T-cell (primary cell): ENCODE measurements around the gene SSR4. TPM values are rescaled to one million over a fixed set of nuclear protein-coding genes. Genes with fewer than 3 reads are reported as not detected.

Experiments used
- ATAC-seq, 4 experiments: fragments of 200-7000 bp in 3 of 4; fragments of 150-1000 bp in 1 of 4; cut with Tn5 transposase; replicated peaks in 1 of 4; 1 replicate in 3 of 4; 2 replicates in 1 of 4; pipeline ENCODE4 v1.10.0; 2021; ENCODE audit warnings: moderate library complexity in 3 of 4, mild to moderate bottlenecking in 2 of 4, moderate number of reproducible peaks in 1 of 4
- CTCF ChIA-PET, 2 donors: fragments of 300-600 bp; sonication (Branson Sonifier 250); formaldehyde crosslinking; loops; one replicate each; lab custom pipeline; 2022; ENCODE audit warnings: antibody characterized with exemption in 2 of 2; lab: Charles Lee
- POLR2A ChIA-PET, 2 donors: fragments of 300-600 bp; sonication (Branson Sonifier 250); formaldehyde crosslinking; loops; one replicate each; lab custom pipeline; 2022; ENCODE audit warnings: antibody characterized with exemption in 2 of 2; lab: Charles Lee
- DNase-seq, 35 experiments: peaks; one replicate each; pipeline versions ENCODE4 v3.0.0 to v3.0.0-alpha.2; 2013 to 2023
- H3K27ac ChIP-seq: one replicate; pipeline ENCODE4 v1.5.1; 2013; ENCODE audit warnings: low read length
- H3K27me3 ChIP-seq, 2 experiments: replicated peaks in 1 of 2; 1 replicate in 1 of 2; 2 replicates in 1 of 2; pipeline versions ENCODE4 v1.6.1 to v1.7.0; 2013; ENCODE audit warnings: low read length in 1 of 2, mixed read lengths in 1 of 2; ENCODE audit not compliant: control insufficient read depth in 2 of 2, insufficient read depth in 2 of 2; ENCODE audit errors: extremely low read depth in 1 of 2
- H3K36me3 ChIP-seq, 2 donors: 1 replicate in 1 of 2; 2 replicates in 1 of 2; pipeline versions ENCODE4 v1.6.1 to v1.7.0; 2013; ENCODE audit warnings: low read length in 1 of 2; ENCODE audit not compliant: control insufficient read depth in 2 of 2, insufficient read depth in 1 of 2; ENCODE audit errors: extremely low read depth in 1 of 2
- H3K4me1 ChIP-seq, 2 experiments: 1 replicate in 1 of 2; 2 replicates in 1 of 2; pipeline versions ENCODE4 v1.6.1 to v1.7.0; 2013; ENCODE audit warnings: low read length in 2 of 2, mixed read lengths in 1 of 2; ENCODE audit not compliant: insufficient read depth in 2 of 2, control insufficient read depth in 1 of 2; ENCODE audit errors: extremely low read depth in 1 of 2
- H3K4me3 ChIP-seq, 2 donors: 1 replicate in 1 of 2; 2 replicates in 1 of 2; pipeline versions ENCODE4 v1.5.1 to v1.7.0; 2013; ENCODE audit warnings: mild to moderate bottlenecking in 2 of 2, low read length in 1 of 2, moderate library complexity in 1 of 2; ENCODE audit not compliant: control insufficient read depth in 1 of 2; ENCODE audit errors: extremely low read depth in 1 of 2
- H3K9me3 ChIP-seq: 2 replicates; pipeline ENCODE4 v1.7.0; 2013
- H3K27ac Mint-ChIP-seq, 2 donors: one replicate each; pipeline ENCODE4 v1.8.0; 2020 to 2021; ENCODE audit warnings: mild to moderate bottlenecking in 2 of 2, mixed read lengths in 2 of 2
- H3K27me3 Mint-ChIP-seq, 2 donors: one replicate each; pipeline ENCODE4 v1.8.0; 2021 to 2022; ENCODE audit warnings: mixed read lengths in 2 of 2
- H3K36me3 Mint-ChIP-seq: one replicate; pipeline ENCODE4 v1.8.0; 2021; ENCODE audit warnings: mixed read lengths
- H3K4me1 Mint-ChIP-seq, 3 donors: one replicate each; pipeline ENCODE4 v1.8.0; 2020 to 2022; ENCODE audit warnings: mixed read lengths in 3 of 3, mild to moderate bottlenecking in 1 of 3
- H3K4me3 Mint-ChIP-seq, 3 donors: one replicate each; pipeline ENCODE4 v1.8.0; 2020 to 2022; ENCODE audit warnings: mild to moderate bottlenecking in 3 of 3, mixed read lengths in 3 of 3, moderate library complexity in 3 of 3
- H3K9me3 Mint-ChIP-seq, 3 donors: one replicate each; pipeline ENCODE4 v1.8.0; 2020 to 2022; ENCODE audit warnings: mixed read lengths in 3 of 3
- WGBS: methylation state at CpG from one replicate; pipeline ENCODE4 v1.1.5; 2013; ENCODE audit warnings: missing lambda C conversion rate; ENCODE audit not compliant: insufficient coverage; 5-methylcytosine and 5-hydroxymethylcytosine counted together
- total RNA-seq, 35 experiments: library from RNA in 6 of 35; stranded (reverse) in 6 of 35; fragments of 120-200 nt in 1 of 35; gene quantifications; one replicate each; pipeline versions ENCODE4 v1.2.1 to v1.2.4 and lab custom pipeline; 2013 to 2026

The SSR4 gene
- total RNA-seq, 5 donors from 2014 or later (not counting 1 experiment from before 2014, with no cell fraction given) = 179 to 221 (median 209) TPM

DNA sequence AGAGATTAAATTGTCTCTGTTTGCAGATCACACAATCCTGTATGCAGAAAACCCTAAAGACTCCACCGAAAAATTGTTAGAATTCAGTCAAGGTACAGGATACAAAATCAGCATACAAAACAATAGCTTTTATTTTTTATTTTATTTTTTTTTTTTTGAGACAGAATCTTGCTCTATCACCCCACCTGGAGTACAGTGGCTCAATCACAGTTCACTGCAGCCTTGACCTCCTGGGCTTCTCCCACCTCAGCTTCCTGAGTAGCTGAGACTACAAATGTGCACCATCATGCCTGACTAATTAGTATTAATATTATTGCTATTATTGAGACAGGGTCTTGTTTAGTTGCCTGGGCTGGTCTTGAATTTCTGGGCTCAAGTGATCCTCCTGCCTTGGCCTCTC lies 39.3 kb upstream of the SSR4 start:
- peaks cover 0 to 5% (median 0%) of the 10 kb centered on the region in 3 donors for H3K4me1 Mint-ChIP-seq
- H3K27me3 ChIP-seq = no peaks in the 10 kb centered on the region
- no peak for DNase-seq
- H3K27me3 Mint-ChIP-seq = peaks cover 0 to 20% of the 10 kb centered on the region in 2 donors
- H3K36me3 ChIP-seq = no peaks in the 10 kb centered on the region
- H3K4me1 ChIP-seq = no peaks in the 10 kb centered on the region
- ChIA-PET POLR2A (interaction anchor here (0.6 to 0.7 kb wide), 2 partner anchors 657 to 741 kb away, joined by 4 to 8 read pairs; no protein-coding TSS in a partner anchor), CTCF (interaction anchor here (0.6 to 0.7 kb wide), 2 partner anchors 92 to 140 kb away, joined by 6 to 10 read pairs; no protein-coding TSS in a partner anchor)
- H3K27ac ChIP-seq = no peak overlapping the region
- H3K4me3 Mint-ChIP-seq = no peak overlapping the region
- ATAC-seq = no peak
- no peak overlapping the region for H3K27ac Mint-ChIP-seq
- H3K9me3 ChIP-seq = no peaks in the 10 kb centered on the region
- no peaks in the 10 kb centered on the region for H3K36me3 Mint-ChIP-seq
- no peaks in the 10 kb centered on the region for H3K9me3 Mint-ChIP-seq
- no peak overlapping the region for H3K4me3 ChIP-seq
- no CpG with 5 or more reads among the region's 1 CpG for WGBS

DNA sequence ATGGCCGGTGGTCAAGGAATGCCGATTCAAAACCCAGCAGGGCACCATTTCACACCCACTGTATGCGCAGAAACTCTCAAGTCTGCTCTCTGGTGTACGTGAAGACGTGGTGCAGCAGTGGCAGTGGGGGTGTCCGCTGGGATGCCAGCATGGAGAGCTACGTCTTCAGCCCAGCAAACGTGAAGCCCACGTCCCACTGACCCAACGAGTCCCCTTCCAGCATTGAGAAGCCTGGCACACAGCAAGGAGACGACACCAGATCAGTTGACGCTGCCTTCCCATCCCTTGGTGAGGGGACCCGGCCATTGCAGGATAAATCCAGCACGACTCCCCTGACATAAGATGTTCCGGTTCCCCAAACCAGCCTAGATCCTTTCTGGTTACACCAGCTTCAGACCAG lies 32.6 kb upstream of the SSR4 start:
- Histone ChIP-seq H3K36me3 (no peaks in the 10 kb centered on the region), H3K27me3 (peaks cover 0 to 3% of the 10 kb centered on the region in 2 experiments), H3K4me3 (no peak overlapping the region), H3K9me3 (no peaks in the 10 kb centered on the region), H3K27ac (no peak overlapping the region), H3K4me1 (peaks cover 0 to 8% of the 10 kb centered on the region in 2 experiments)
- H3K4me3 Mint-ChIP-seq = no peak overlapping the region
- peak in 1 of 35 experiments; percentile 1 for DNase-seq
- POLR2A ChIA-PET = no interaction called here
- CTCF ChIA-PET = no interaction called here
- H3K27me3 Mint-ChIP-seq = peaks cover 0 to 8% of the 10 kb centered on the region in 2 donors
- no CpG with 5 or more reads among the region's 15 CpGs for WGBS
- no peaks in the 10 kb centered on the region for H3K9me3 Mint-ChIP-seq
- peaks cover 6 to 14% (median 12%) of the 10 kb centered on the region in 3 donors for H3K4me1 Mint-ChIP-seq
- no peaks in the 10 kb centered on the region for H3K36me3 Mint-ChIP-seq
- no peak overlapping the region for H3K27ac Mint-ChIP-seq
- ATAC-seq = no peak

DNA sequence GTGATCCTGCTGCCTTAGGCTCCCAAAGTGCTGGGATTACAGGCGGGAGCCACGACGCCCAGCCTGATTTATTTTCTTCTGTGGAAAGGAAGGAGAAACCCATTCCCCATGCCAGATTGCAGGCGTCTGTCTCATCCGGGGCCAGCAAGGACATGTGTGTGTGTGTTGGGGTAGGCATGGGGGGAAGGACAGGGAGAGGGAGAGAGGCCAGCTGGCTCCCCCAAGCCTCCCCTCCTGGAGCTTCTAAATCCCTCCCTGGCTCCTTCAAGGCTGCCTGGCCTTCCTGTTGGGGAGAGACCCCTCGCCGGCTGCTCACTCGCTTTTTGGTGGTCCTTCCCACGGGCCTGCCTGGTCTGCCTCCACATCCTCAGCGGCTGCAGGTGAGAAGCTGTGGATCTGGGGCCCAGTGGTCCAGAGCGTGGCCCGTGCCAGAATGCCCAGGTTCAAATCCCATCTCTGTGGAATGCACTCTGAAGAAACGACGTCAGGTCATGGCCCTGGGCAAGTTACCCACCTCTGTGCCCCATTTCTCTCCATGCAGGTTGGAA lies 31.8 kb upstream of the SSR4 start:
- Mint-ChIP-seq H3K4me1 (peaks cover 6 to 12% (median 12%) of the 10 kb centered on the region in 3 donors), H3K27ac (no peak overlapping the region), H3K27me3 (peaks cover 0 to 5% of the 10 kb centered on the region in 2 donors), H3K9me3 (no peaks in the 10 kb centered on the region), H3K36me3 (no peaks in the 10 kb centered on the region), H3K4me3 (no peak overlapping the region)
- H3K27ac ChIP-seq = no peak overlapping the region
- ATAC-seq (no peak), DNase-seq (no peak)
- CTCF ChIA-PET = interaction anchor here in 1 of 2 donors (0.6 to 1.9 kb wide), 4 partner anchors 10 to 189 kb away, joined by 3 to 6 read pairs (median 4); no protein-coding TSS in a partner anchor
- peaks cover 0 to 8% of the 10 kb centered on the region in 2 experiments for H3K4me1 ChIP-seq
- no peaks in the 10 kb centered on the region for H3K36me3 ChIP-seq
- H3K27me3 ChIP-seq = peaks cover 0 to 3% of the 10 kb centered on the region in 2 experiments
- no peak overlapping the region for H3K4me3 ChIP-seq
- WGBS = 95% methylated on average over 4 of the region's 14 CpGs
- H3K9me3 ChIP-seq = no peaks in the 10 kb centered on the region
- POLR2A ChIA-PET = no interaction called here

DNA sequence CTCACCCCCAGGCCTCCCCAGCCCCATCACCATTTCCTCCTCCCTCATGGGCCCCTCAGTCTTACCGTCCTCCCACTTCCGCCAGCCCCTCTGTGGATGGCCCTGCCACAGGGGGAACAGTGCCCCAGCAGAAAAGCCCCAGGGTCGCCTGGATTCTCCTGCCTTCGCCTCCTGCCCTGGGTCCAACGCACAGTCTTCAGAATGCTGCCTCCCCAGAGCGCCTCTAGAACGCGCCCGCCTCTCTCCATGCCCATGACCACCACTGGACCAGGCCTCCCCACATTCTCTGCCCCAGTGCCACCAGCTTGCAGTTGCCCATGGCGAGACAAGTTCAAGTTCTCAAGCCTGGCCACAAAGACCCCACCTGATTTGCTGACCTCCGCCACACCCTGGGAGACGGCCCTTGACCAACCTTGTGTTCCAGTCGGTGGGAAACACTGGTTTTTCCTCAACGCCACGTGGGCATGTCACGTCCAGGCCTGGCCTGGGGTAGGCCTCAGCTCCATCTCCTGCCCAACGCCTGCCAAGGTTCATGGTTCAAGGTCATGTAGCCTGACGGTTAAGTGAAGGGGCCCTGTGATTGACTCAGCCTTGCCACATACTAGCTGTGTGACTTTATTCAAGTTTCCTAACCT lies 31.1 kb upstream of the SSR4 start:
- Histone ChIP-seq H3K9me3 (no peaks in the 10 kb centered on the region), H3K27ac (no peak overlapping the region), H3K27me3 (peaks cover 0 to 3% of the 10 kb centered on the region in 2 experiments), H3K36me3 (no peaks in the 10 kb centered on the region), H3K4me3 (no peak overlapping the region), H3K4me1 (peaks cover 0 to 16% of the 10 kb centered on the region in 2 experiments)
- no peak overlapping the region for H3K27ac Mint-ChIP-seq
- H3K4me3 Mint-ChIP-seq = no peak overlapping the region
- H3K4me1 Mint-ChIP-seq = peaks cover 7 to 13% (median 12%) of the 10 kb centered on the region in 3 donors
- no peaks in the 10 kb centered on the region for H3K36me3 Mint-ChIP-seq
- 90% methylated on average over 15 of the region's 18 CpGs for WGBS
- CTCF ChIA-PET = interaction anchor here in 1 of 2 donors (0.6 to 1.9 kb wide), 6 partner anchors 10 to 190 kb away, joined by 3 to 6 read pairs (median 4); no protein-coding TSS in a partner anchor
- no peaks in the 10 kb centered on the region for H3K9me3 Mint-ChIP-seq
- POLR2A ChIA-PET = no interaction called here
- DNase-seq (peak in 1 of 35 experiments; percentile 1), ATAC-seq (no peak)
- peaks cover 0 to 4% of the 10 kb centered on the region in 2 donors for H3K27me3 Mint-ChIP-seq

DNA sequence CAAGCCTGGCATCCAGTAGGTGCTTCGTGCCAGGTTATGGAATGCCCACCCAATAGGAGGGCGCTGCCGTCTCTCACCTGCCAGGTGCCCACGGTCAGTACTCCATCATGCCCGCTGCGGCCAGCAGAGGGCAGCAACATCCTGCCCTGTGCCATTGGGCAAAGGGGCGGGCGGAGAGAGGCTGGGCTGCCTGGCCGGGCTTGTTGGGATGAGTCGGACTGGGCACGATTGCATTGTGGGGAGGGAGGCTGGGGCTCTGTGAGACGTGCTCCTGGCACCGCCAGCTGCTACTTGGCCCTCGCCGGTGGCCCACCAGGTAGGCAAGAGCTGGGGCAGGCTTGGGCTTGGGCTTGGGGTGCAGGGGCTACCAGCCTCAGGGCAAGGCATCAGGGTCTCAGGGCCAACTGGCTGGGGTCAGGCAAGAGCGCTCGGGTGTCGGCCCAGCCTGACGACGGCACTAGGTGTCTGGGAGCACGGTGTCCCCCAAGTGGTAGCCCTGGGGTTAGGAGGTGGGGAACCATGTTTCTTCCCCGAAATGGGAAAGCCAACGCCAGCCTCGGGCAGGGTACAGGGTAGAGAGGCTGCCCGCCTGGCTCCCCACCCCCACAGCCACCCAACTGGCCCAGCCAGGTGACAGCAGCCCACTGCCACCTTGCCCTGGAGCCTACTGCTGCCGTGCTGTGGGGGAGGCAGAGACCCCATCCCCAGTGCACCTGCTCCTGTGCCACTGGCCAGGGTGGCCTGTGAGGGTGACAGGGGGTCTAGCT lies 30.3 kb upstream of the SSR4 start, which contains the start of gene PLXNB3:
TSS of gene PLXNB3 (plus strand) at position 261 of the 767 bp plus-strand sequence. CDS start 1,287 bp downstream, outside the sequence.
- no peak within 1 kb of the TSS for H3K27ac ChIP-seq
- H3K27ac Mint-ChIP-seq = no peak within 1 kb of the TSS

DNA sequence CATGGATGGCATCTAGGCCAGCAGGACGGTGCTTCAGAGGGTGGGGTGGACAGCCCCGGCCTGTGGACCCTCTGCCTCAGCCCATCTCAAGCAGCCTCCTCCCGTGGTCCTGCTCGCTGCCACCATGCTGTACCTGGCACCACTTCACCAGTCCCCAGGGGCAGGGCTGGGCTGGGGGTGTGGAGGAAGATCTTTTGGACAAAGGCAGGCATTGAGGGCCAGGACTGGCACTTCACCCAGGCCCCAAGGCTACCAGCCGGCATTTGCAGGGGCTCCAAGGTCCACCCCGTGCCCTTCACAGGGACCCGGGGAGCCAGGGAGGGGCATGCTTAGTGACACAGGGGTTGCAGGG lies 29.7 kb upstream of the SSR4 start:
- no peak overlapping the region for H3K27ac ChIP-seq
- Mint-ChIP-seq H3K4me1 (peaks cover 7 to 12% (median 11%) of the 10 kb centered on the region in 3 donors), H3K27me3 (peaks cover 0 to 4% of the 10 kb centered on the region in 2 donors), H3K27ac (no peak overlapping the region), H3K9me3 (no peaks in the 10 kb centered on the region), H3K36me3 (no peaks in the 10 kb centered on the region), H3K4me3 (no peak overlapping the region)
- no peak for ATAC-seq
- WGBS = no CpG with 5 or more reads among the region's 7 CpGs
- DNase-seq = peak in 1 of 35 experiments; percentile 3
- H3K4me3 ChIP-seq = no peak overlapping the region
- peaks cover 0 to 18% of the 10 kb centered on the region in 2 experiments for H3K4me1 ChIP-seq
- no peaks in the 10 kb centered on the region for H3K9me3 ChIP-seq
- H3K36me3 ChIP-seq = no peaks in the 10 kb centered on the region
- peaks cover 0 to 3% of the 10 kb centered on the region in 2 experiments for H3K27me3 ChIP-seq
- CTCF ChIA-PET = no interaction called here
- POLR2A ChIA-PET = no interaction called here

More for the DNA sequence above, 30.3 kb upstream of the SSR4 start, which contains the start of gene PLXNB3:
- Histone ChIP-seq H3K27me3 (peaks cover 0 to 3% of the 10 kb centered on the region in 2 experiments), H3K36me3 (no peaks in the 10 kb centered on the region), H3K4me1 (peaks cover 0 to 18% of the 10 kb centered on the region in 2 experiments), H3K4me3 (no peak within 1 kb of the TSS), H3K9me3 (no peaks in the 10 kb centered on the region)
- H3K9me3 Mint-ChIP-seq = no peaks in the 10 kb centered on the region
- H3K4me3 Mint-ChIP-seq = no peak within 1 kb of the TSS
- CTCF ChIA-PET = interaction anchor here in 1 of 2 donors (0.9 to 1.9 kb wide), 3 partner anchors 11 to 188 kb away, joined by 3 to 6 read pairs (median 4); no protein-coding TSS in a partner anchor
- POLR2A ChIA-PET = no interaction called here
- H3K4me1 Mint-ChIP-seq = peaks cover 7 to 12% (median 11%) of the 10 kb centered on the region in 3 donors
- ATAC-seq (peak; percentile 84 to 93 (median 85)), DNase-seq (peak; percentile 24 to 83 (median 59))
- WGBS = 28% methylated on average over 8 of the region's 26 CpGs
- H3K27me3 Mint-ChIP-seq = peaks cover 0 to 4% of the 10 kb centered on the region in 2 donors
- H3K36me3 Mint-ChIP-seq = no peaks in the 10 kb centered on the region
